GM12878 (cell line): Measurements from ENCODE around the gene RPGR. TPM values are rescaled to one million over a fixed set of nuclear protein-coding genes. Genes with fewer than 3 reads are reported as not detected.

ENCODE experiments used
- ATAC-seq: fragments of 200-7000 bp; cut with Tn5 transposase; 3 replicates; pipeline ENCODE4 v1.9.1; 2020; ENCODE audit warnings: mild to moderate bottlenecking, moderate library complexity
- BruUV-seq: library from RNA; stranded (reverse); fragments of 400-500 nt; replicated peaks from 2 replicates; lab custom pipeline; 2021; lab: Mats Ljungman, UMichigan
- CTCF ChIA-PET: fragments of 300-600 bp; sonication (Branson Sonifier 250); formaldehyde crosslinking; extraction: SDS; loops from one replicate; lab custom pipeline; 2021; ENCODE audit warnings: inconsistent platforms; lab: Yijun Ruan, JAX
- POLR2A ChIA-PET: fragments of 350-600 bp; formaldehyde crosslinking; extraction: SDS; loops from one replicate; lab custom pipeline; 2021; ENCODE audit warnings: inconsistent platforms; lab: Charles Lee
- RAD21 ChIA-PET: fragments of 300-600 bp; sonication (Branson Sonifier 250); formaldehyde crosslinking; loops from one replicate; lab custom pipeline; 2023; ENCODE audit warnings: antibody characterized with exemption; ENCODE audit not compliant: unreplicated experiment; lab: Charles Lee
- SMC1A ChIA-PET: fragments of 300-600 bp; sonication (Branson Sonifier 250); formaldehyde crosslinking; loops from one replicate; lab custom pipeline; 2023; ENCODE audit not compliant: unreplicated experiment, uncharacterized antibody; lab: Charles Lee
- DNase-seq: peaks from one replicate; pipeline ENCODE4 v3.0.0-alpha.2; 2011; ENCODE audit warnings: low read depth, low spot score
- FAIRE-seq: peaks from 3 replicates; lab custom pipeline; 2011; peaks lifted over from hg19 to GRCh38; lab: Jason Lieb, UNC
- H2AFZ ChIP-seq: 2 replicates; pipeline ENCODE4 v1.6.0; 2011; ENCODE audit warnings: low read depth, low read length, control low read depth; ENCODE audit not compliant: control insufficient read depth
- H3K27ac ChIP-seq: 2 replicates; pipeline ENCODE4 v1.5.1; 2011; ENCODE audit warnings: control low read depth; ENCODE audit not compliant: control insufficient read depth, insufficient read depth
- H3K27me3 ChIP-seq, 2 experiments: replicated peaks in 1 of 2; 2 replicates each; pipeline versions ENCODE4 v1.6.0 to v1.6.1; 2011; ENCODE audit warnings: low read length in 1 of 2; ENCODE audit not compliant: control insufficient read depth in 2 of 2, insufficient read depth in 2 of 2
- H3K36me3 ChIP-seq, 2 experiments: 2 replicates each; pipeline ENCODE4 v1.5.1; 2011; ENCODE audit warnings: low read length in 1 of 2; ENCODE audit not compliant: control insufficient read depth in 2 of 2, insufficient read depth in 2 of 2
- H3K4me1 ChIP-seq: 2 replicates; pipeline ENCODE4 v1.6.1; 2011; ENCODE audit warnings: mild to moderate bottlenecking, low read length, moderate library complexity, mixed read lengths; ENCODE audit not compliant: control insufficient read depth, insufficient read depth
- H3K4me2 ChIP-seq: 2 replicates; pipeline ENCODE4 v1.6.0; 2011; ENCODE audit warnings: control low read depth; ENCODE audit not compliant: control insufficient read depth, insufficient read depth
- H3K4me3 ChIP-seq: fragments of 200-600 bp; sonication (generic); 2 replicates; pipeline ENCODE4 v1.5.1; 2016
- H3K79me2 ChIP-seq: 2 replicates; pipeline ENCODE4 v1.6.0; 2011; ENCODE audit warnings: low read length; ENCODE audit not compliant: control insufficient read depth, insufficient read depth
- H3K9ac ChIP-seq: 2 replicates; pipeline ENCODE4 v1.8.0; 2011; ENCODE audit warnings: low read length, control low read depth, mixed read lengths; ENCODE audit not compliant: control insufficient read depth, insufficient read depth
- H3K9me3 ChIP-seq: replicated peaks from 3 replicates; pipeline ENCODE4 v1.5.1; 2011; ENCODE audit warnings: mild to moderate bottlenecking, low read length; ENCODE audit not compliant: control insufficient read depth, insufficient read depth
- H4K20me1 ChIP-seq: 2 replicates; pipeline ENCODE4 v1.6.0; 2011; ENCODE audit not compliant: control insufficient read depth, insufficient read depth
- CBFB ChIP-seq: IDR thresholded peaks from 2 replicates; pipeline ENCODE4 v1.6.1; 2016; ENCODE audit warnings: antibody characterized with exemption, low read depth
- KAT2A ChIP-seq: conservative IDR thresholded peaks from 2 replicates; pipeline ENCODE4 v1.6.1; 2011; ENCODE audit warnings: low read depth, low read length; ENCODE audit not compliant: control insufficient read depth
- MLLT1 ChIP-seq: fragments of 450-650 bp; IDR thresholded peaks from 2 replicates; pipeline ENCODE4 v1.6.1; 2016; ENCODE audit warnings: mild to moderate bottlenecking
- POLR2AphosphoS2 ChIP-seq: IDR thresholded peaks from 2 replicates; pipeline ENCODE4 v1.6.1; 2011; ENCODE audit warnings: low read depth, mild to moderate bottlenecking, low read length, improper control_type of control experiment, moderate library complexity
- RAD21 ChIP-seq: IDR thresholded peaks from 2 replicates; pipeline ENCODE4 v1.6.1; 2011; ENCODE audit warnings: mild to moderate bottlenecking, low read depth, low read length, moderate library complexity; ENCODE audit not compliant: insufficient read depth
- WGBS: methylation state at CpG from one replicate; pipeline ENCODE4 v1.1.6; 2016; ENCODE audit warnings: low lambda C conversion rate; ENCODE audit not compliant: insufficient replicate concordance, insufficient coverage; ENCODE audit errors: missing lambda C conversion rate; 5-methylcytosine and 5-hydroxymethylcytosine counted together
- in situ Hi-C: fragments of 300-500 bp; cut with MboI; formaldehyde crosslinking; loops from 9 replicates; pipeline ENCODE4 v1.14.3; 2018; ENCODE audit warnings: mixed read lengths
- intact Hi-C: fragments of 100-400 bp; cut with micrococcal nuclease; formaldehyde crosslinking; loops from one replicate; pipeline ENCODE4 v1.14.2; 2022; ENCODE audit not compliant: unreplicated experiment
- polyA plus RNA-seq, 11 experiments: library from polyadenylated mRNA; depleted of rRNA in 4 of 11; unstranded in 6 of 11; stranded (reverse) in 5 of 11; fragments of >200 nt; fragmentation: Nextera tagmentation in 4 of 11; fragmentation: Illumina TruSeq in 1 of 11; extraction: Ambion mirVana in 4 of 11; extraction: Trizol in 1 of 11; gene quantifications; 1 replicate in 1 of 11; 2 replicates in 10 of 11; pipeline versions ENCODE4 v1.2.1 to v1.2.3, GENCODE V29; 2011 to 2016; ENCODE audit warnings: inconsistent platforms in 2 of 11, missing spikeins in 2 of 11, low read depth in 1 of 11
- total RNA-seq, 4 experiments: library from RNA; depleted of rRNA in 3 of 4; stranded (reverse); fragments of >200 nt in 3 of 4; fragmentation: Illumina TruSeq in 1 of 4; extraction: Trizol in 1 of 4; gene quantifications; 2 replicates each; pipeline versions ENCODE4 v1.2.1 to v1.2.3, GENCODE V29; 2013 to 2021

The RPGR gene
- total and polyA plus RNA-seq, 10 of the 15 experiments (the other 5 are each of a cell fraction or from before 2014, with no cell fraction given), result 5.5 to 13.4 (median 7.6) TPM

GRCh38 chrX:38357747-38358673 lies 30.7 kb upstream of the RPGR start:
- no peak for TF ChIP-seq KAT2A
- TF ChIP-seq RAD21, result no peak
- TF ChIP-seq MLLT1, result no peak
- no peak for TF ChIP-seq CBFB
- no peak for TF ChIP-seq POLR2AphosphoS2
- ATAC-seq (no peak), DNase-seq (no peak), FAIRE-seq (no peak)
- no peaks in the 10 kb centered on the region for H3K36me3 ChIP-seq
- H3K79me2 ChIP-seq, result no peaks in the 10 kb centered on the region
- H2AFZ ChIP-seq, result no peak overlapping the region
- BruUV-seq, result no TSS peak
- H3K9ac ChIP-seq, result no peak overlapping the region
- no peak overlapping the region for H3K4me2 ChIP-seq
- CTCF ChIA-PET, result no interaction called here
- H3K9me3 ChIP-seq, result no peaks in the 10 kb centered on the region
- no peaks in the 10 kb centered on the region; a peak in 1 of 4 replicates for H3K27me3 ChIP-seq
- SMC1A ChIA-PET, result no interaction called here
- no peak overlapping the region for H3K27ac ChIP-seq
- no peaks in the 10 kb centered on the region for H4K20me1 ChIP-seq
- intact Hi-C loops (no loop called here), in situ Hi-C loops (no loop called here)
- WGBS, result 12% methylated on average over 4 of the region's 4 CpGs
- RAD21 ChIA-PET, result no interaction called here
- H3K4me3 ChIP-seq, result no peak overlapping the region
- POLR2A ChIA-PET, result no interaction called here
- no peaks in the 10 kb centered on the region for H3K4me1 ChIP-seq
